ENCODE measurements around the gene UNC93A. TPM values are rescaled to one million over a fixed set of nuclear protein-coding genes. Genes with fewer than 3 reads are reported as not detected.
"Not testable (repeated sequence)": the region's sequence is repeated elsewhere in the genome, so short reads cannot be mapped to it uniquely, and the experiment has no call there.

The UNC93A gene
- polyA plus RNA-seq, 1 donor, result 36.4 TPM

- H3K27me3 ChIP-seq (ENCODE audit: control insufficient read depth, insufficient read depth, low read length), result no peaks in the 10 kb centered on the region
- no CpG with 5 or more reads among the region's 3 CpGs for WGBS (ENCODE audit: insufficient coverage, low lambda C conversion rate)
- no peak overlapping the region for H3K27ac ChIP-seq (ENCODE audit: low read length)
- no peak overlapping the region for H3K4me3 ChIP-seq (ENCODE audit: low read length)
- H3K9me3 ChIP-seq (ENCODE audit: control insufficient read depth, low read depth, low read length), result peaks cover 8% of the 10 kb centered on the region
- no peaks in the 10 kb centered on the region for H3K4me1 ChIP-seq (ENCODE audit: control insufficient read depth, insufficient read depth, low read length)
- no peaks in the 10 kb centered on the region for H3K36me3 ChIP-seq (ENCODE audit: control insufficient read depth, insufficient read depth, low read length)
- no peak for DNase-seq
Measured at GRCh38 chr6:167356874-167357273, 65.8 kb downstream of the UNC93A start.

DNA sequence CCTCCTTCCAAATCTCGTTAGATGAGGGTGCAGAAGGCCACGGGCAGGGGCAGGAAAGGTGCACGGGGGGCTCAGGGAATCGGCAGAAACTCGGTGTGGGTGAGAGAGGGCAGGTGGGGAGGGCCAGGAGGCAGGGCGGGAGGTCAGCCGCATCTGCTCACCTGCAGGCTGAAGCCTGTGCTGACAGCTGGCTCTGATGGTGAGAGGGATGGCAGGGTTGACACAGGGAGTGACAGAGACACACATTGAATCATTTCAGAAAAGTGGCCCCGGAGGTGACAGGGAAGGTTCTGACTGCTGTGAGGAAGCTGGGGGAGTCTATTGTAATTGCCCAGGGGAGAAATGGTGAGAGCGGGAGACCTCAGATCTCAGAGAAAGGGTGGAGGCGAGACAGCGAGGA lies 67.3 kb downstream of the UNC93A start:
- WGBS (ENCODE audit: insufficient coverage, low lambda C conversion rate), result 67% methylated on average over 3 of the region's 11 CpGs
- H3K27me3 ChIP-seq (ENCODE audit: control insufficient read depth, insufficient read depth, low read length); H3K4me1 ChIP-seq (ENCODE audit: control insufficient read depth, insufficient read depth, low read length); H3K27ac ChIP-seq (ENCODE audit: low read length); H3K4me3 ChIP-seq (ENCODE audit: low read length); H3K9me3 ChIP-seq (ENCODE audit: control insufficient read depth, low read depth, low read length); DNase-seq; H3K36me3 ChIP-seq (ENCODE audit: control insufficient read depth, insufficient read depth, low read length): not testable (repeated sequence)

DNA sequence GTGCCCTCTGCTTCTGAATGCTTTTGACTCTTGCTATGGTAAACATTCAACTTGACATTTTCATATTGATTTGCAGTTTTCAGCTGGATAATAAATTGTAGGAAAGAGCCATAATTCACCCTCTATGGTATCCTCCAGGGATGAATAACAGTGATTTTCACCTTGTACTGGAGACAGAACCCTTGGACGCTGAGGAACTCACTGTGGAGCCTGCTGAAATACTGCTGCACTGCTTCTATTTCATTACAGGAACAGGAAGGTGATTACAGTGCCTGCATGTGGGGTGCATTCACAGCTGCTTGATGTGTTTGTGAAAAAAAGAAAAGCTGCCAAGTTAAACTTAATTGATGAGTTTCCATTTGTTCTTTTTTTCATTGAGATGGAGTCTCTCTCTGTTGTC lies 70.1 kb downstream of the UNC93A start:
- not testable (repeated sequence) for H3K27me3 ChIP-seq (ENCODE audit: control insufficient read depth, insufficient read depth, low read length)
- no CpG with 5 or more reads among the region's 1 CpG for WGBS (ENCODE audit: insufficient coverage, low lambda C conversion rate)

More for the DNA sequence above, 70.1 kb downstream of the UNC93A start:
- not testable (repeated sequence) for H3K4me1 ChIP-seq (ENCODE audit: control insufficient read depth, insufficient read depth, low read length); DNase-seq; H3K27ac ChIP-seq (ENCODE audit: low read length); H3K36me3 ChIP-seq (ENCODE audit: control insufficient read depth, insufficient read depth, low read length); H3K9me3 ChIP-seq (ENCODE audit: control insufficient read depth, low read depth, low read length); H3K4me3 ChIP-seq (ENCODE audit: low read length)

Other genes starting within 250 kb of the UNC93A start
- 5.9 TPM for gene CCR6, start 168.2 kb upstream of the UNC93A start, polyA plus RNA-seq
- 0.36 TPM for gene GPR31, start 133.3 kb upstream of the UNC93A start, polyA plus RNA-seq
- 0.94 TPM for gene TTLL2, start 33.8 kb downstream of the UNC93A start, polyA plus RNA-seq

Measured in large intestine (tissue), 3 donors.